Liver (tissue), 9 donors: Measurements from ENCODE around the gene PARK7. TPM values are rescaled to one million over a fixed set of nuclear protein-coding genes. Genes with fewer than 3 reads are reported as not detected.

ENCODE experiments used
- DNase-seq: peaks from one replicate; pipeline ENCODE4 v3.0.0-alpha.2; 2017; ENCODE audit warnings: low spot score
- H3K27ac ChIP-seq, 2 donors: one replicate each; pipeline ENCODE4 v1.7.0; 2013; ENCODE audit warnings: inconsistent platforms in 2 of 2, low read length in 2 of 2, control low read depth in 1 of 2, low read depth in 1 of 2, mild to moderate bottlenecking in 1 of 2
- H3K27me3 ChIP-seq, 4 donors: one replicate each; pipeline versions ENCODE4 v1.6.1 to v1.7.0; 2013; ENCODE audit warnings: low read length in 3 of 4, inconsistent platforms in 1 of 4, mild to moderate bottlenecking in 1 of 4, moderate library complexity in 1 of 4; ENCODE audit not compliant: control insufficient read depth in 4 of 4, insufficient read depth in 4 of 4
- H3K36me3 ChIP-seq, 4 donors: one replicate each; pipeline versions ENCODE4 v1.6.1 to v1.7.0; 2013; ENCODE audit warnings: low read length in 3 of 4, mild to moderate bottlenecking in 3 of 4, low read depth in 1 of 4, moderate library complexity in 1 of 4; ENCODE audit not compliant: control insufficient read depth in 4 of 4, insufficient read depth in 3 of 4
- H3K4me1 ChIP-seq, 4 donors: one replicate each; pipeline versions ENCODE4 v1.6.1 to v1.7.0; 2013; ENCODE audit warnings: low read length in 3 of 4, mild to moderate bottlenecking in 3 of 4, moderate library complexity in 1 of 4; ENCODE audit not compliant: control insufficient read depth in 4 of 4, insufficient read depth in 4 of 4
- H3K4me3 ChIP-seq, 3 donors: one replicate each; pipeline versions ENCODE4 v1.6.1 to v1.7.0; 2013; ENCODE audit warnings: low read length in 3 of 3, control low read depth in 1 of 3, low read depth in 1 of 3, mild to moderate bottlenecking in 1 of 3
- H3K9ac ChIP-seq, 2 donors: one replicate each; pipeline ENCODE4 v1.7.0; 2013; ENCODE audit warnings: low read length in 2 of 2, mild to moderate bottlenecking in 2 of 2, moderate library complexity in 2 of 2, control low read depth in 1 of 2, low read depth in 1 of 2
- H3K9me3 ChIP-seq, 4 donors: one replicate each; pipeline versions ENCODE4 v1.6.1 to v1.7.0; 2013; ENCODE audit warnings: low read length in 3 of 4; ENCODE audit not compliant: control insufficient read depth in 4 of 4
- ATF3 ChIP-seq: IDR thresholded peaks from 2 replicates; pipeline ENCODE4 v1.6.1; 2016; ENCODE audit warnings: antibody characterized with exemption
- CTCF ChIP-seq: fragments of 150-350 bp; IDR thresholded peaks from 2 replicates; pipeline ENCODE4 v1.5.1; 2017; ENCODE audit warnings: improper control_type of control experiment, low read depth, low read length; ENCODE audit not compliant: missing input control
- EGR1 ChIP-seq, 2 donors: IDR thresholded peaks; 2 replicates each; pipeline ENCODE4 v1.6.1; 2016 to 2018; ENCODE audit warnings: antibody characterized with exemption in 2 of 2, low read depth in 2 of 2
- FOXA1 ChIP-seq: IDR thresholded peaks from 2 replicates; pipeline ENCODE4 v1.6.1; 2016; ENCODE audit warnings: antibody characterized with exemption
- FOXA2 ChIP-seq: IDR thresholded peaks from 2 replicates; pipeline ENCODE4 v1.6.1; 2016; ENCODE audit warnings: antibody characterized with exemption
- GABPA ChIP-seq, 2 donors: IDR thresholded peaks in 1 of 2; conservative IDR thresholded peaks in 1 of 2; 2 replicates each; pipeline ENCODE4 v1.6.1; 2016; ENCODE audit warnings: antibody characterized with exemption in 2 of 2, mild to moderate bottlenecking in 1 of 2, moderate library complexity in 1 of 2
- HNF4A ChIP-seq, 2 donors: conservative IDR thresholded peaks; 2 replicates each; pipeline ENCODE4 v1.6.1; 2016; ENCODE audit warnings: antibody characterized with exemption in 2 of 2, mild to moderate bottlenecking in 2 of 2
- HNF4G ChIP-seq: IDR thresholded peaks from 2 replicates; pipeline ENCODE4 v1.6.1; 2016; ENCODE audit warnings: antibody characterized with exemption
- JUND ChIP-seq, 2 donors: IDR thresholded peaks; 2 replicates each; pipeline ENCODE4 v1.6.1; 2016; ENCODE audit warnings: antibody characterized with exemption in 2 of 2
- NR2F2 ChIP-seq: IDR thresholded peaks from 2 replicates; pipeline ENCODE4 v1.6.1; 2016; ENCODE audit warnings: antibody characterized with exemption
- RAD21 ChIP-seq, 2 donors: IDR thresholded peaks; 2 replicates each; pipeline ENCODE4 v1.6.1; 2016; ENCODE audit warnings: antibody characterized with exemption in 2 of 2, mild to moderate bottlenecking in 2 of 2
- REST ChIP-seq: IDR thresholded peaks from 2 replicates; pipeline ENCODE4 v1.6.1; 2016; ENCODE audit warnings: antibody characterized with exemption, mild to moderate bottlenecking
- RXRA ChIP-seq, 2 donors: IDR thresholded peaks; 2 replicates each; pipeline ENCODE4 v1.6.1; 2017 to 2018; ENCODE audit warnings: antibody characterized with exemption in 2 of 2, mild to moderate bottlenecking in 1 of 2
- SP1 ChIP-seq: IDR thresholded peaks from 2 replicates; pipeline ENCODE4 v1.6.1; 2018; ENCODE audit warnings: antibody characterized with exemption, mild to moderate bottlenecking
- YY1 ChIP-seq: IDR thresholded peaks from 2 replicates; pipeline ENCODE4 v1.6.1; 2016; ENCODE audit warnings: antibody characterized with exemption, mild to moderate bottlenecking
- WGBS: extraction: QIAGEN DNeasy Blood & Tissue Kit; methylation state at CpG from one replicate; pipeline ENCODE4 v1.1.7; 2013; 5-methylcytosine and 5-hydroxymethylcytosine counted together
- polyA plus RNA-seq, 2 donors: library from polyadenylated mRNA; stranded (reverse) in 1 of 2; unstranded in 1 of 2; fragments of 200-250 nt in 1 of 2; fragments of >200 nt in 1 of 2; fragmentation: Nextera tagmentation in 1 of 2; extraction: Ambion mirVana in 1 of 2; gene quantifications; one replicate each; pipeline versions ENCODE4 v1.2.1 to v1.2.3, GENCODE V29; 2013 to 2015
- total RNA-seq, 2 donors: library from RNA; depleted of rRNA; stranded (reverse); fragments of >200 nt; gene quantifications; one replicate each; pipeline ENCODE4 v1.2.3, GENCODE V29; 2014
- TF ChIP-seq, protein P1 (sequence below): IDR thresholded peaks from 2 replicates; pipeline ENCODE4 v1.6.1; 2016; ENCODE audit warnings: antibody characterized with exemption
- TF ChIP-seq, protein P2 (sequence below): IDR thresholded peaks from 2 replicates; pipeline ENCODE4 v1.6.1; 2016; ENCODE audit warnings: antibody characterized with exemption
- donor health status: healthy.
- donor health status: healthy.
- donor health status: healthy.
- donor health status: healthy.
- donor health status: healthy.

PARK7 gene
- total and polyA plus RNA-seq, 4 donors: 107 to 297 (median 181) TPM

GRCh38 chr1:8021676-8022266 lies 60.3 kb downstream of the PARK7 start:
- H3K9ac ChIP-seq: peak overlapping the region; percentile 93 to 99
- TF ChIP-seq YY1 (no peak), GABPA (IDR thresholded peaks at IDR 0.05 in 1 of 2, conservative IDR thresholded peaks at IDR 0.05 in 1 of 2) (no peak), HNF4A (conservative IDR thresholded peaks at IDR 0.05) (no peak), FOXA1 (no peak), RAD21 (IDR thresholded peaks at IDR 0.05) (no peak), REST (no peak), JUND (IDR thresholded peaks at IDR 0.05) (no peak), EGR1 (IDR thresholded peaks at IDR 0.05; ENCODE audit: low read depth in 2 of 2) (no peak), HNF4G (no peak), SP1 (no peak), CTCF (no peak), RXRA (IDR thresholded peaks at IDR 0.05) (no peak), NR2F2 (no peak), FOXA2 (no peak), ATF3 (no peak)
- TF ChIP-seq, protein P1, sequence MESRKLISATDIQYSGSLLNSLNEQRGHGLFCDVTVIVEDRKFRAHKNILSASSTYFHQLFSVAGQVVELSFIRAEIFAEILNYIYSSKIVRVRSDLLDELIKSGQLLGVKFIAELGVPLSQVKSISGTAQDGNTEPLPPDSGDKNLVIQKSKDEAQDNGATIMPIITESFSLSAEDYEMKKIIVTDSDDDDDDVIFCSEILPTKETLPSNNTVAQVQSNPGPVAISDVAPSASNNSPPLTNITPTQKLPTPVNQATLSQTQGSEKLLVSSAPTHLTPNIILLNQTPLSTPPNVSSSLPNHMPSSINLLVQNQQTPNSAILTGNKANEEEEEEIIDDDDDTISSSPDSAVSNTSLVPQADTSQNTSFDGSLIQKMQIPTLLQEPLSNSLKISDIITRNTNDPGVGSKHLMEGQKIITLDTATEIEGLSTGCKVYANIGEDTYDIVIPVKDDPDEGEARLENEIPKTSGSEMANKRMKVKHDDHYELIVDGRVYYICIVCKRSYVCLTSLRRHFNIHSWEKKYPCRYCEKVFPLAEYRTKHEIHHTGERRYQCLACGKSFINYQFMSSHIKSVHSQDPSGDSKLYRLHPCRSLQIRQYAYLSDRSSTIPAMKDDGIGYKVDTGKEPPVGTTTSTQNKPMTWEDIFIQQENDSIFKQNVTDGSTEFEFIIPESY: no peak
- TF ChIP-seq, protein P2, sequence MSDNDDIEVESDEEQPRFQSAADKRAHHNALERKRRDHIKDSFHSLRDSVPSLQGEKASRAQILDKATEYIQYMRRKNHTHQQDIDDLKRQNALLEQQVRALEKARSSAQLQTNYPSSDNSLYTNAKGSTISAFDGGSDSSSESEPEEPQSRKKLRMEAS: no peak
- peaks cover 0 to 35% (median 11%) of the 10 kb centered on the region in 4 donors for H3K36me3 ChIP-seq
- H3K9me3 ChIP-seq: no peaks in the 10 kb centered on the region
- H3K27ac ChIP-seq: peak overlapping the region; percentile 84 to 91
- no peaks in the 10 kb centered on the region for H3K27me3 ChIP-seq
- 40% methylated on average over 6 of the region's 6 CpGs for WGBS
- no peak for DNase-seq
- peak overlapping the region; percentile 86 to 96 (median 93) for H3K4me3 ChIP-seq
- peaks cover 2 to 33% (median 11%) of the 10 kb centered on the region in 4 donors for H3K4me1 ChIP-seq
